NCI-H345 treated with DMSO at 0.1 percent for 48 hours (cell line): Measurements from ENCODE around the gene SAPCD1.
A peak's percentile ranks its signal among the peaks of the same experiment; 100 is the strongest.
"Not testable (repeated sequence)": the region's sequence is repeated elsewhere in the genome, so short reads cannot be mapped to it uniquely, and the experiment has no call there.

Source experiments
- DNase-seq: peaks from one replicate; lab custom pipeline; 2025; ENCODE audit not compliant: unreplicated experiment; lab: John Stamatoyannopoulos, UW

The SAPCD1 gene

DNA sequence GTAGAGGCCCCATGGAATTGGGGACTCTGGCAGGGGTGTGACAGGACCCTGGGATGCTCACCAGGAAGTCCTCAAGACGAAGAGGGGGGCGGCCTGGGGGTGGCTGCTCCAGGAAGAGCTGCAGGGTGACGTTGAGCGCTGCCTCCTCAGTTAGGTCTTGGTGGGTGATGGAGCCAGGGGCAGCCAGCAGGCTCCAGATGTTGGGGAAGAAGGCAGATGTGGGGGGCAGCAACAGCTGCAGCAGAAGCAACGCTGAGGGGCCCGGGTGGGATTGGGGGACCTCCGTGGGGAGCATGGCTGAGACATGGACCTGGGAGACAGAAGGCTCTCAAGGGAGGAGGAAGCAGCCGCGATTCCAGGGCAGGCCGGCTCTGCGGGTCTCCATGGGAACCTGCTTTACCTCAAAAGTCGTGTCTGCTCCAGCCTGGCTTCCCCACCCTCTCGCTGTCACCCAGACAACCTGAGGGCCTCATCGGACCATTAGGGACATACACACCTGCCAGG is 14.1 kb downstream of the SAPCD1 start:
- no peak for DNase-seq

DNA sequence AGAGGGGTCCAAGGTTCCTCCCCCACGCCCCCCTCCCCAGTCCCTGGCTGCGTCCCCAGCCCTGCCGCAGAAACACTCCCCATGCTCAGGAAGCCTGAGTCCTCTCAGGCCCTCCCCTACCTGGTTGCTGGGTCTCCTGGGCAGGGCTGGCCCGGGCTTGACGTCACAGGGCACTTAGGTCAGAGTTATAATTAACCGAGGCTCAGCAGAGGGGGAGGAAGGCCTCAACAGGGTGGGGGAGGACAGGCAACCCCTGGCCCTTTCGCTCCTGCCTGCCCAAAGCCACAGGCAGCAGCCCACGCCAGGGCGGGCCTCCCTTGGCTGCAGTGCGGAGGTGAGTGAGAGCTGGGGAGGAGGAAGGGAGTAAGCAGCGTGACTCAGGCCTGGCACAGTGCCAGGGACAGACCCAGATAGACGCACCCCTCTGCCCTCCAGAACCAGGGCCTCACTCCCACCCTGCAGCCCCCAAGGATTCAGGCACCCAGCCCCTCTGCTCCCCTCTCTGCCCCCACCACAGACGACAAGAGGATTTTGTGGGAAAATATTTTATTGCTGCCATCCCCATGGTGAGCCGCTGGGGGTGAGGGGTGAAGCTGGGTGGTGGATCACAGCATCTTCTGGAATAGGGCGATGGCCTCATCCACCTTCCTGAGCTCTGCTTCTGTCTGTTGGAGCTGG is 14.7 kb downstream of the SAPCD1 start, which contains the start of gene VWA7:
Gene VWA7 (minus strand): TSS at position 340 of the 678 bp plus-strand sequence. CDS start 549 bp downstream, outside the sequence.
- DNase-seq = no peak

DNA sequence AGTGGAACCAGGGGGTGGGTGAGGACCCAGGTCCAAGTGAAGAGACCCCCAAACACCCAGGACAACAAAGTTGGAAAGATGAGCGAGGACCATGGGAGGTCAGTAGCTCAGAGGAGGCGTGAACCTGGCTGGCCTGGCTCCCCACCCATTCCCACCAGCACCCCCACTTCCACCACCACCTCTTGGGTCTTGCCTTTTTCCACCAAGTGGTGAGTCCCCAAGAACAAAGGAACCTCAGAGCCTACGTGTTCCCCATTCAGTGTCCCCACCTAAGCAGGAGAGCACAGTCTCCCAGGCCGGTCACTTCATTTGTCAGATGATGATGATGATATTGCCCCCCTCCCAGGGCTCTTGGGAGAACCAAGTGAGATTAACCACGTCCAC is 15.2 kb downstream of the SAPCD1 start:
- DNase-seq = no peak

DNA sequence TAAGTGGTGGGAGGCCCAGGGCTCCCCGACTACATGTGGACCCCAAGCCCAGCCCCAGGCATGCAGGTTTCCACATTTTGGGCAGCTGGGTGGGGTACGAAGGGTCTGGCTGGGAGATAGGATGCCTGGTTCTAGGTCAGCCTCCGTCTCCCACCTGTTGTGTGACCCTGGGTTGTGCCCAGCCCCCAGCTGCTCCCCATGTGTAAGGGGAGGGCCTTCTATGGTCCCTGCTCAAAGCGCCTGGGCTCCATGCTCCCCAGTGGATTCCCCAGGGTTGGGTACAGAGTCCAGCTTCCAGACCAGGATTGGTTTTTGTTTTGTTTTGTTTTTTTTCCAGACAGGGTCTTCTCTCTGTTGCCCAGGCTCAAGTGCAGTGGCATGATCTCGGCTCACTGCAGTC is 15.7 kb downstream of the SAPCD1 start:
- DNase-seq = no peak

DNA sequence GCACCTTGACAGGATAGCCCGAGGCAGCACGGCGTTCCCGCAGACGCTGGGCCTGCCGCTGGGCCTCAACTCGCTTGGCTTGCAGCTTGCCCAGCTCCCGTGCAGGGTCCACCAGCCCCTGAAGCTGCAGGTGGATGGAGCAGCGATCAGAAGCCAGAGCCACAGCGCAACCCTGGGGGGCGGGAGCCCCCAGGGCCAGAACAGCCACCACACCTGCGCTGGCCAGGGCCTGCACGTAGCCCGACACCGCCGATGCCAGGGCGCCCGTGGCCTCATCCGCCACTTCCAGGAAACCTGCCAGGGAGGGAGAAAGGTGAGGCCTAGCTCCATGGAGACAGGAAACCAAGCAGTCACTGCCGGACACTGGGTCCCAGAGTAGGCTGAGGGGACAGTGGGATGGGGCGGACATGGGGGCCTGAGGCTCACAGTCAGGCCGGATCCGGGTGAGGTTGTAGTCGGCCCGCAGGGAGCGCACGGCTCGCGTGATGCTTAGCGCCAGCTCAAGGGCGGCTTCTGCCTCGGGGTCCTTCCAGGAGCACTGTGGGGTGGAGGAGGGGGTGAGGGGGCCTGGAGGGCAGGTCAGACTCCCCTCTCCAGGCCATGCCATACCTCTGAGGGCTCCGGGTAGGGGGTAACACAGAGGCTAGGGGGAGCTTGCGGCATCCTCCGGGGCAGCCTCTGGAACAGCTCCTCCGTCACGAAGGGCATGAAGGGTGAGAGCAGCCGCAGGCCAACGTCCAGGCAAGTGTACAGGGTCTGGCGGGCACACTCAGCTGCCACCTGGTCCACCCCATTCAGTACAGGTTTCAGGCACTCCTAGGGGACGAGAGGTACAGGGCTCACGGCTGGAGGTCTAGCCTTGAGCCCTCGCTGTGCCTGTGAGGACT is 16.8 kb downstream of the SAPCD1 start:
- no peak for DNase-seq

DNA sequence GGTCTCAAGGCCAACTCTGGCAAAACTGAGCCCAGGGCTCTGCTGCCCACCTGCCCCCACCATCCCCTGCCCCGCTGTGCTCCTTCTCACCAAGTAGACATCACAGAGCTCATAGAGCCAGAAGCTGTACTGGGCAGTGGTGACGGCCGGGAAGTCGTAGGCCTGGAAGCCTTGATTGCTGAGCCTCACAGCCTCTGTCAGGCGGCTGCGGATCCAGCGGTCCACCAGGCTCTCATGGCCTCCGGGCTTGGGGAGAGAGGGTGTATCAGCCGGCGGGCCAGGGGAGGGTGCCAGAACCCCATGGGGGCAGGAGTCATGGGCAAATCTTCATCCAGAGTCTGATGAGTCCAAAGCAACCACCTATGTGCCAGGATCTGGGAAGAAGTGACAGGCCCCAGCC is 17.5 kb downstream of the SAPCD1 start:
- no peak for DNase-seq

DNA sequence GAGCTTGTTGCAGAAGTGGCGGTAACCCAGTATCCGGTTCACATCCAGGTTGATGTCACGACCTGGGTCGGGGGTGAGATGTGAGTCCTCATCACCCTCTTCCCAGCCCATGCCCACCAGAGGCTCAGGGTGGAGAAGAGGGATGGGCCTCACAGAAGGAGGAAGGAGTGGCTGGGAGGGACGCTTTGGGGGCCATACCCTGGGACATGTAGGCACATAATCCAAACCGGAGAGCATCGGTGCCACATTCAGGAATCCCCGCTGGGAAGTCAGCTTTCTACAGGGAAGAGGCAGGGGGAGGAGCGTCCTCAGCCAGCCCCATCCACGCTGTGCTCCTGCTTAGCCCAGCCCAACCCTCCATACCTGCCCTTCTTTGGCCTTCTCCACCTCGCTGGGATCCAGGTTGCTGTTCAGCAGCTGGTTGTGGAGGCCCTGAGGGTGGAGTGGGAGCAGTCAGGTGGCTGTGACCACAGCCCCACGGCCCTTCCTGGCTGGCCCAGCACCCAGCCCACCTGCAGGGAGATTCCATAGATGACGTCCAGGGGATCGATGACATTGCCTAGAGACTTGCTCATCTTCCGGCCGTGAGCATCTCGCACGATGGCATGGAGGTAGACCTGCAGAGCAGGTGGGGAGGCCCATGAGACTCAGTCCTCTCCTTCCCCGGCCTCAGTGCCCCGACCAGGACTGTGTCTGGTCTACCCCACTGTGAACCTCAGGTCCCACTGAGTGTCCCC is 18.2 kb downstream of the SAPCD1 start:
- DNase-seq = no peak

DNA sequence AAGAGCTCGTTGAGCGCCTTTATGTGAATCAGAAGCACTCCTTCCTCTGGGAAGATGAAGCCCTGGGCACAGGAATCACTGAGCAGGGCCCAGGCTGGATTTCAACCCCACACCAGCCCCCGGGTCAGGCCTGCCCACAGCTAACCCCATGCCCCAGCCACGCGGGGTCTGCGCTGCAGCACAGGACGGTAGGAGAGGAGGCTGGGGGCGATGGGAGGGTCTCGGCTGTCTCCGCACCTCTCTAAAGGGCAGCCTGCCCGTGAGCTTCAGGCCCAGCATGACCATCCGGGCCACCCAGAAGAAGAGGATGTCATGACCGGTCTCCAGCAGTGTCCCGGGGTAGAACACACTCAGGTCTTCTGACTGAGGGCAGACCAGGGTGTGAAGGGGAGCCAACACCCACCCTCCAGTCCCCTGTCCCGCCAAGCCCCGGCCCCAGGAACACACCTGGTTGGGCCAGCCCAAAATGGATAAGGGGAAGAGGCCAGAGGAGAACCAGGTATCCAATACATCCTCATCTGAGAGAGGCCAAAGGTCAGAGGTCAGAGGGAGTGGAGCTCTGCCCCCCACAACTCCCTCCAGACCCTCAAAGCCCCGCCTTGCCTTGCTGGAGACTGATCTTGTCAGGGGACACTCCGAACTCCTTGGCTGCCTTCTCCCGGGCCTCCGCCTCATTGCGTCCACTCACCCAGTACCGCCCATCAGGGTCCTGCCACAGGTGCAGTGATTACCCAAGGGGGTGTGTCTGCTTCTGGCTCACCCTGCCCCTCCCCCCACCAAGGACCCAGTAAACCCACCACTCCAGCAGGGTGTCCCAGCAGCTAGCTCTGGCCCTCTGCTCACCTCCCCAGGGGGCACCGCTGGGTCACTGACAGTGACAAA is 19.0 kb downstream of the SAPCD1 start:
- no peak for DNase-seq

DNA sequence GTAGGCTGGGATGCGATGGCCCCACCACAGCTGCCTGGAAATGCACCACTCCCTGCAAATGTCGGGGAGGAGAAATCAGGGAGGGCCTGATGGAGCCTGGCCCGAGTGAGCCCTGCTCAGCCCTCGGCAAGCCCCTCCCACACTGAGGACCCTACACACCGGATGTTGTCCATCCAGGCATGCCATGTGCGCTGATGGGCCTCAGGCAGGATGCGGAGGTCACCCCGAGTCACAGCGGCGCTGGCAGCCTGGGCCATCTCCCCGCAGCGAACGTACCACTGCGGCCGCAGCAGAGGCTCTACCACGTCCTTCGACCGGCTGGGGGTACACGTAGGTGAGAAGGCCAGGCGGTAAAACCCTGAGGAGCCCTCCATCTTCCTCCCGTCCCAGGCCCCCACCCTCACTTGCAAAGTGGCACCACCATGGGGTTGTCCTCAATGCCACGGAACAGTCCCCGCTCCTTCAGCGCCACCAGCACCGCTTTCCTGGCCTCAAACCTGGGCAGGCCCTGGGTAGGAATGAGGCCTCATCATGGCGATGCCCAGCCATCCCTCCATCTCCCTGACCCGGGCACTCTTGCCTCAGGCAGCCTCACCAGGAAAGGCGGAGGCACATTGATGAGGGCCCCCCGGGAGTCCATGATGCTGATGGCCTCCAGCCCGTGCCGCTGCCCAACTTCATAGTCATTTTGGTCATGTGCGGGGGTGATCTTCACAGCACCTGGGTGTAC is 19.8 kb downstream of the SAPCD1 start:
- no peak for DNase-seq

DNA sequence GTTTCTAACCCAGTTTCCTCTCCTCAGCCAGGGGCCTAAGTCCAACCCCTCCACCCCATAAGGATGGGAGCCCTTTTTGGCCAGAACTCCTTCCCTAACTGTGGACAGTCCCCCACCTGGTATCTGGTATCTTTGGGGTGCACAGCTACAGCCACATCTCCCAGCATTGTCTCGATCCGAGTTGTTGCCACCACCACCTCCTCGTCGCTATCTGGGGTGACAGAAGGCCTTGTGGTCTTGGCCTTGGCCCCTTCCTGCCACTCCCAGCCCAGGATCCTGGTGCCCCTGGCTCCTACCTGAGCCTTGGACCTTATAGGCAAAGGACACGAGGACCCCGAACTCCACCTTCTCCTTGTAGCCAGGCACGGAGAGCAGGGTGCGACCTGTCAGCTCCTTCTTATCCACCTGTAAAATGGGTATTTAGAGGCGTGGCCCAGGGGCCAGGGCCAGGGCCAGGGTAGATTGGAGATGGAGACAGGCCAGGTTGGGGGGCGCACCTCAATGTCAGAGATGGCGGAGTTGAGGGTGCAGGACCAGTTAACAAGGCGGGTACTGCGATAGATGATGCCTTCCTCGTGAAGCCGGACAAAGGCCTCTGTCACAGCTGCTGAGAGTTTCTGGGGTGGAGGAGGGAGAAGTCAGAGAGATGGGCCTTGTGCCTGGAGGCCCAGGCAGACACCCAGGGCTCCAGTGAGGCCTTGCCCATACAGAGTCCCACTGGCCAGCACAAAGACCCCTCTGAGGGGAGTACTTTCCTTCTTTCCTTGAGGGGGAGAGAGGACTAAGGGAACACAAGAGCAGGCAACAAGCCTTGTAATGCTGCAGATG is 21.9 kb downstream of the SAPCD1 start:
- no peak for DNase-seq

DNA sequence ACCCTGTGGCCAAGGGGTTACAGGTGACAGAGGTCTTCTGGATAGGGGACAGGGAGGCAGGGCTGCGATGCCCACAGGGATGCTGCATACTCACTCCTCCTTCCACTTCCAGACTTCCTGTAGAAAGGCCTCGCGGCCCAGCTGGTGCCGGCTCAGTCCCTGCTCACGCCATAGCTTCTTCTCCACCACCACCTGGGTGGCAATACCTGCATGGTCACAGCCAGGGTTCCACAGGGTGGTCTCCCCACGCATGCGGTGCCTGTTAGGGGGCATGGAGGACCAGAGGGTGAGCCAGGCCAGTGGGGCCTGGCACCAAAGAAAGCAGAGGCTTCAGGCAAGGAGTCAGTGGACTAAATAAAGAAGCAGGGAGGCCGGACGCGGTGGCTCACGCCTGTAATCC is 23.0 kb downstream of the SAPCD1 start:
- no peak for DNase-seq

DNA sequence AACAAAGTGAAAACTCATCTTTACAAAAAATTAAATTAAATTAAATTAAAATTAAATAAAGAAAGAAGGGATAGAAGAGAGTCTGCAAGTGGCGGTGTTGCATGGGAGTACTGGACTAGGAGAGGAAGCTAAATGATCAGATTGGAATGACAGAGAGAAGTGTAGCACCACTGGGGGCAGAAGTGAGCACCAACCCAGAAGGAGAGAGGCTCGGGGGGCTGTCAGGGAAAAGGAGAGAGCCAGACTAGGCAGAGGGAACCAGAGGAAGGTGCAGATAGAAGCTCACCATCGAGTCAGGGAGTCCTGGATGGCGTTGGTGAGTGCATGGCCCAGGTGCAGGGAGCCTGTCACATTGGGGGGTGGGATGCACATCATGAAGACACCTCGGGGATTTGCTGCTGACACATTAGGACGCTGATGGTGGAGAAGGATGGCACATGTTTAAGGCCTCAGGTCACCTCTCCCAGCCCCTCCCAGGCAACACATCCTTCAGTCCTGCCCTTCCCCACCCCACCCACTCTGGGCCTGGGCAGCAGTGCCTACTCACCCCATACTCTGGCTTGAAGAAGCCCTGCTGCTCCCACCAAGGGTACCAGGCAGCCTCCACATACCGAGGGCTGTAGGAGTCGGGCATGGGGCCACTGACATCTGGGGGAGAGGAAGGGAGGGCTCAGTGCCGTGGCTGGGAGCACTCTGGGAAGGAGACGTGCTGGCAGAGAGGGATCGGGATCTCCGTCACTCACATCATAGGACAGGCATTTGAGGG is 29.1 kb downstream of the SAPCD1 start:
- DNase-seq = peak; percentile 15

DNA sequence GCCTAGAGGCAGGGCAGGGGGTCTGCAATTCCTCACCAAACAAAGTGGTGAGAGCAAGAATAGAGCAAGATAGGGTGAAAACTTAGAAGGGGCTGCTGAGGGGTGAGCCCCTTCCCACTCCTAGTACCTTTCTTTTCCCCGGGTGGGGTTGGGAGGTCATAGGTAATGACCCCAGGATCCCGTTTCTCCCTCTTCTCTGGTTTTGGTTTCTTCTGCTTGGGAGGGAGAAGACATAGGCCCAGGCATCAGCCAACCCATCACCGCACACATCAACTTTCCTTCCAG is 29.6 kb downstream of the SAPCD1 start:
- DNase-seq = no peak

DNA sequence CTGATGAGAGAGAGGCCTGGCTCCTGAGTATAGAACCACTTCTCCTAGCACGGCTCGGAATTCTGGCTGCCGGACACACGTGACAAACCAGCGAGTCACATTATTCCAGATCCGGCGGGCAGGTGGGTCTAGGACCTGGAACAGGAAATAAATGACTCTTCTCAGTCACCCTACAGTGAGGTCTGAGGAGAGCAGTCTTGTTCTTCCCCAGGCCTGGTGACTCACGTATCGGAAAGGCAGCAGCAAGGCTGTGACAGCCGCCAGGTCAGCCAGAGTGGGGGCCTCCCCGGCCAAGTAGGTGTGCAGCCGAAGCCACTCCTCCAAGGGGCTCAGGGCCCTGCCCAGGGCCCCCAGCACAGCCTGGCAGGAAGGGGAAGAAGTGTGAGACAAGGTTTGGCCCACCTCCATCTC is 30.3 kb downstream of the SAPCD1 start:
- no peak for DNase-seq

DNA sequence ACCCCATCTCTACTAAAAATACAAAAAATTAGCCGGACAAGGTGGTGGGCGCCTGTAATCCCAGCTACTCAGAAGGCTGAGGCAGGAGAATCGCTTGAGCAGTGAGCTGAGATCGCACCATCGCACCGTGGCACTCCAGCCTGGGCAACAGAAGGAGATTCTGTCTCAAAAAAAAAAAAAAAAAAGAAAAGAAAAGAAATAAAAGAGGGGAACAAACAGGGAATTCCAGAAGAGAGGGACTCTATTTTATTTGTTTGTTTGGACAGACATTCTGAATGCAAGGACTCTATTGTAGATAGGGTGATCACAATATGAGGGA is 31.4 kb downstream of the SAPCD1 start:
- not testable (repeated sequence) for DNase-seq

DNA sequence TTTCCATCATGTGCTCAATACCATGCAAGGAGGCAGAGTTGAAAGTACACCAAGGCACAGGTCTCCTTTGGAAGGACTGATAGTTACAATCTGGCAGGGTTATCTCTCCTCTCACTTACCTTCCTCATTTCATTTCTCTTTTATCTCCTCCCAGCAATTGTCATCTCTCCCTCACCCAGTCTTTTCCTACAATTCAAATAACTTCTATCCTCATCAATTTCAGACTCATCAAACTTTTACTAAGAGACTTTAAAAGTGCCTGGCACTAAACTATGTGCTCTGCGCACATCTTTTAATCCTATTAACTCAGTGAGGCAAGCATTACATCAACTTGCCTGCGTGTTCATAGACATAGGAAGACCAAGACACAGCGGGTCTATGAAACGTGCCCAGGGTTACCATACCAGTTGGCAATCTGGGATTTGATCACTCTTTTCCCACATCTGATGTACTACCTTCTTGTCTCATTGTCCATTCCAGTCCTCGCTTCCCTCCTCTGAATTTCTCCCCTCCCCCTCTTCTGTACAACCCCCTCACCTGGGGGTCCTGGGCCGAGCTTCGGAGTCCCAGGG is 31.9 kb downstream of the SAPCD1 start:
- no peak for DNase-seq

DNA sequence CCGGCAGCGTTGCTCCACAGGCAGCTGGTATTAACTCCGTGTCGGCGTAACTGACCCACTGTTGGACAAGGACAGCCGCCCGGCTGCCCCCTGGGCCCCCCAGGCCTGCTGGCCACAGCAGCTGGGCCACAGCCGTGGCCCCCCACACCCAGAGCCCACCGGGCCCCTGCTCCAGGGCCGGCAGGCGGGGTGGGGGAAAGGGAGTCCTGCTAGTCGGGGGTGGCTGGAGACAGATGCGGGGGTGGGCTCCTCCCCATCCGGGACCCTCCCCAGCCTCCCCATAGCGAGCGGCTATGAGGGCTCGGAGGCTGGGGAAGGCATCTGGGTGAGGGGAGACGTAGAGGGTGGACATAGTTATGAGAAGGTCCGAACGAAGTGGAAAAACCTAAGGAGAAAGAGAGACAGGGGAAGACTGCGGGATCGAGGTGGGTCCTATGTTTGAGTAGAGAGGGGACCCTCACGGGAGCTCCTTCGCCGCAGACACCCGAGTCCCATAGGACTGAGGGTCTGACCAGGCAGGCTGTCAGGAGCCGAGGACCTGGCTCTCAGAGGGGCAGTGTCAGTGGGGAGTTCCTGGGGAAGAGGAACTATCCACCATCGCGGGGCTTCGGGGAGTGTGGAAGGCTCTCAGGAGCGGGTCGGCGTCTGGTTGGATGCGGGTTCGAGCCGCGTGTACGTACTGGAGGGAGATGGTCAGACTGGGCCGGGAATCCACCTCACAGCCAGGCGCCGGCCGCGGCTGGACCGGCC is 32.6 kb downstream of the SAPCD1 start:
- no peak for DNase-seq
